Neural cell (in vitro differentiated cells): ENCODE measurements around the gene LARP6. TPM values are rescaled to one million over a fixed set of nuclear protein-coding genes. Genes with fewer than 3 reads are reported as not detected.

Experiments used
- H2AFZ ChIP-seq: fragments of 200-600, 300-800 bp; sonication (generic), shearing (Covaris generic); 2 replicates; pipeline ENCODE4 v1.6.0; 2014; ENCODE audit warnings: low read depth, mild to moderate bottlenecking, antibody characterized with exemption, low read length, moderate library complexity
- H3F3A ChIP-seq: fragments of 200-600 bp; shearing (Covaris generic); 2 replicates; pipeline ENCODE4 v1.6.1; 2016; ENCODE audit warnings: mild to moderate bottlenecking, moderate library complexity, mixed read lengths, antibody characterized with exemption, low read length; ENCODE audit not compliant: insufficient read depth, poor library complexity, severe bottlenecking
- H3K27ac ChIP-seq: fragments of 200-600, 300-800 bp; sonication (generic), shearing (Covaris generic); 2 replicates; pipeline ENCODE4 v1.5.1; 2014; ENCODE audit warnings: mild to moderate bottlenecking, low read length, moderate library complexity
- H3K27me3 ChIP-seq: fragments of 300-800, 200-600 bp; sonication (generic), shearing (Covaris generic); 2 replicates; pipeline ENCODE4 v1.6.0; 2014; ENCODE audit warnings: mild to moderate bottlenecking, low read depth, low read length, moderate library complexity; ENCODE audit not compliant: insufficient read depth
- H3K36me3 ChIP-seq: fragments of 300-800, 200-600 bp; sonication (generic), shearing (Covaris generic); 2 replicates; pipeline ENCODE4 v1.5.1; 2014; ENCODE audit warnings: mild to moderate bottlenecking, antibody characterized with exemption, low read length, moderate library complexity; ENCODE audit not compliant: insufficient read depth
- H3K4me2 ChIP-seq: fragments of 300-800, 200-600 bp; sonication (generic), shearing (Covaris generic); 2 replicates; pipeline ENCODE4 v1.6.0; 2014; ENCODE audit warnings: mild to moderate bottlenecking, low read length
- H3K4me3 ChIP-seq: fragments of 300-800, 200-600 bp; sonication (generic), shearing (Covaris generic); 2 replicates; pipeline ENCODE4 v1.5.1; 2014; ENCODE audit warnings: mild to moderate bottlenecking, low read length, moderate library complexity
- H3K79me2 ChIP-seq: fragments of 200-600 bp; shearing (Covaris generic); replicated peaks from 2 replicates; pipeline ENCODE4 v1.6.0; 2014; ENCODE audit warnings: mild to moderate bottlenecking, low read length, moderate library complexity; ENCODE audit not compliant: insufficient read depth
- H3K9ac ChIP-seq: fragments of 300-800, 200-600 bp; sonication (generic), shearing (Covaris generic); 2 replicates; pipeline ENCODE4 v1.6.1; 2016; ENCODE audit warnings: mild to moderate bottlenecking, low read length, mixed read lengths
- H3K9me2 ChIP-seq: fragments of 200-600 bp; shearing (Covaris generic); 2 replicates; pipeline ENCODE4 v1.6.1; 2016; ENCODE audit warnings: mild to moderate bottlenecking, low read length, mixed read lengths; ENCODE audit not compliant: insufficient read depth
- H3K9me3 ChIP-seq: fragments of 200-600, 300-800 bp; sonication (generic), shearing (Covaris generic); 2 replicates; pipeline ENCODE4 v1.6.1; 2016; ENCODE audit warnings: mild to moderate bottlenecking, mixed run types, low read length, moderate library complexity, mixed read lengths
- H4K20me1 ChIP-seq: fragments of 200-600 bp; shearing (Covaris generic); 2 replicates; pipeline ENCODE4 v1.6.1; 2016; ENCODE audit warnings: mild to moderate bottlenecking, mixed run types; ENCODE audit not compliant: insufficient read depth
- CTCF ChIP-seq: fragments of 450-650 bp; IDR thresholded peaks from 2 replicates; pipeline ENCODE4 v1.5.1; 2014; ENCODE audit warnings: antibody characterized with exemption, mild to moderate bottlenecking, moderate library complexity; ENCODE audit not compliant: poor library complexity, severe bottlenecking
- EP300 ChIP-seq: fragments of 450-650 bp; conservative IDR thresholded peaks from 2 replicates; pipeline ENCODE4 v1.6.1; 2014; ENCODE audit warnings: antibody characterized with exemption, mild to moderate bottlenecking, moderate library complexity; ENCODE audit not compliant: poor library complexity, severe bottlenecking
- EZH2 ChIP-seq: fragments of 200-600, 300-800 bp; shearing (Covaris generic), sonication (generic); IDR thresholded peaks from 2 replicates; pipeline ENCODE4 v1.6.1; 2014; ENCODE audit warnings: antibody characterized with exemption, low read length, borderline replicate concordance, mild to moderate bottlenecking; ENCODE audit not compliant: insufficient read depth, poor library complexity, severe bottlenecking
- MXI1 ChIP-seq: fragments of 450-650 bp; conservative IDR thresholded peaks from 2 replicates; pipeline ENCODE4 v1.6.1; 2014; ENCODE audit warnings: antibody characterized with exemption, mild to moderate bottlenecking; ENCODE audit not compliant: poor library complexity, severe bottlenecking
- POLR2AphosphoS5 ChIP-seq: IDR thresholded peaks from 2 replicates; pipeline ENCODE4 v1.6.1; 2012
- RAD21 ChIP-seq: fragments of 450-650 bp; conservative IDR thresholded peaks from 2 replicates; pipeline ENCODE4 v1.6.1; 2014; ENCODE audit warnings: antibody characterized with exemption, mild to moderate bottlenecking, moderate library complexity
- REST ChIP-seq: IDR thresholded peaks from 2 replicates; pipeline ENCODE4 v1.6.1; 2012; ENCODE audit warnings: borderline replicate concordance
- SMC3 ChIP-seq: fragments of 450-650 bp; conservative IDR thresholded peaks from 2 replicates; pipeline ENCODE4 v1.6.1; 2014; ENCODE audit warnings: antibody characterized with exemption, mild to moderate bottlenecking, moderate library complexity; ENCODE audit not compliant: poor library complexity
- TAF1 ChIP-seq: IDR thresholded peaks from 2 replicates; pipeline ENCODE4 v1.6.1; 2012; ENCODE audit warnings: low read depth
- polyA plus RNA-seq: library from polyadenylated mRNA; depleted of rRNA; stranded (reverse); fragments of >200 nt; gene quantifications from 2 replicates; pipeline ENCODE4 v1.2.3, GENCODE V29; 2014

LARP6 gene
- polyA plus RNA-seq, 1 donor from 2014 or later = 20.4 TPM

- TF ChIP-seq CTCF = no peak
- no peak for TF ChIP-seq POLR2AphosphoS5
- no peak for TF ChIP-seq EZH2
- no peak for TF ChIP-seq RAD21
- no peak for TF ChIP-seq TAF1
- no peak for TF ChIP-seq REST
- no peak for TF ChIP-seq EP300
- TF ChIP-seq MXI1 = no peak
- TF ChIP-seq SMC3 = no peak
- no peaks in the 10 kb centered on the region for H3K79me2 ChIP-seq
- H3K9me2 ChIP-seq = no peaks in the 10 kb centered on the region
- H3K4me3 ChIP-seq = no peak overlapping the region
- H3K36me3 ChIP-seq = no peaks in the 10 kb centered on the region
- no peaks in the 10 kb centered on the region for H3K9me3 ChIP-seq
- H4K20me1 ChIP-seq = no peaks in the 10 kb centered on the region
- H3K27ac ChIP-seq = no peak overlapping the region
- H3F3A ChIP-seq = no peaks in the 10 kb centered on the region
- H3K9ac ChIP-seq = no peak overlapping the region
- no peaks in the 10 kb centered on the region for H3K27me3 ChIP-seq
- no peak overlapping the region for H2AFZ ChIP-seq
- H3K4me2 ChIP-seq = no peak overlapping the region
Measured at GRCh38 chr15:70812827-70813364, 41.1 kb downstream of the LARP6 start.

GRCh38 chr15:70810916-70811578 is 42.9 kb downstream of the LARP6 start:
- H3K4me3 ChIP-seq = no peak overlapping the region
- H2AFZ ChIP-seq = no peak overlapping the region

More at GRCh38 chr15:70810916-70811578, 42.9 kb downstream of the LARP6 start:
- Histone ChIP-seq H3F3A (no peaks in the 10 kb centered on the region), H3K9me2 (no peaks in the 10 kb centered on the region), H3K27me3 (no peaks in the 10 kb centered on the region), H3K9me3 (no peaks in the 10 kb centered on the region), H3K36me3 (no peaks in the 10 kb centered on the region), H3K27ac (no peak overlapping the region), H3K9ac (no peak overlapping the region), H3K4me2 (no peak overlapping the region), H4K20me1 (no peaks in the 10 kb centered on the region), H3K79me2 (no peaks in the 10 kb centered on the region)
- TF ChIP-seq MXI1 = no peak
- no peak for TF ChIP-seq SMC3
- TF ChIP-seq RAD21 = no peak
- no peak for TF ChIP-seq EZH2
- TF ChIP-seq TAF1 = no peak
- TF ChIP-seq REST = no peak
- TF ChIP-seq EP300 = no peak
- TF ChIP-seq POLR2AphosphoS5 = no peak
- no peak for TF ChIP-seq CTCF
